ENCODE measurements around the gene TRIP6. TPM values are rescaled to one million over a fixed set of nuclear protein-coding genes. Genes with fewer than 3 reads are reported as not detected.

TRIP6 gene
- total RNA-seq, 1 donor from 2014 or later, result 112 TPM

GRCh38 chr7:100891568-100892247 lies 24.5 kb downstream of the TRIP6 start:
- no peak overlapping the region for H3K4me3 ChIP-seq (ENCODE audit: low read depth, low read length)
- no peak for TF ChIP-seq CTCF (conservative IDR thresholded peaks at IDR 0.05; ENCODE audit: low read depth, low read length)
- DNase-seq (ENCODE audit: low read depth), result no peak

GRCh38 chr7:100892364-100893317 lies 25.5 kb downstream of the TRIP6 start:
- DNase-seq (ENCODE audit: low read depth), result no peak
- no peak for TF ChIP-seq CTCF (conservative IDR thresholded peaks at IDR 0.05; ENCODE audit: low read depth, low read length)

GRCh38 chr7:100893318-100893895 lies 26.2 kb downstream of the TRIP6 start:
- TF ChIP-seq CTCF (conservative IDR thresholded peaks at IDR 0.05; ENCODE audit: low read depth, low read length), result no peak
- no peak overlapping the region for H3K4me3 ChIP-seq (ENCODE audit: low read depth, low read length)
- no peak for DNase-seq (ENCODE audit: low read depth)

More at GRCh38 chr7:100892364-100893317, 25.5 kb downstream of the TRIP6 start:
- H3K4me3 ChIP-seq (ENCODE audit: low read depth, low read length), result no peak overlapping the region

GRCh38 chr7:100893910-100894721 lies 26.9 kb downstream of the TRIP6 start:
- TF ChIP-seq CTCF (conservative IDR thresholded peaks at IDR 0.05; ENCODE audit: low read depth, low read length), result no peak
- DNase-seq (ENCODE audit: low read depth), result no peak
- H3K4me3 ChIP-seq (ENCODE audit: low read depth, low read length), result no peak overlapping the region

- TF ChIP-seq CTCF (conservative IDR thresholded peaks at IDR 0.05; ENCODE audit: low read depth, low read length), result peak; percentile 75
- no peak for DNase-seq (ENCODE audit: low read depth)
- H3K4me3 ChIP-seq (ENCODE audit: low read depth, low read length), result peak overlapping the region; percentile 45
These were observed 27.9 kb downstream of the TRIP6 start for GRCh38 chr7:100894860-100895700.

GRCh38 chr7:100895701-100895955 lies 28.4 kb downstream of the TRIP6 start, which contains the start of gene ACHE:
Gene ACHE (minus strand): TSS chr7:100895888. CDS start chr7:100894232, 1,656 bp downstream.
- TF ChIP-seq CTCF (conservative IDR thresholded peaks at IDR 0.05; ENCODE audit: low read depth, low read length), result no peak
- no peak for DNase-seq (ENCODE audit: low read depth)
- peak within 1 kb of the TSS; percentile 45 for H3K4me3 ChIP-seq (ENCODE audit: low read depth, low read length)

All from epithelial cell of proximal tubule (primary cell).